ENCODE data around the gene CARNS1. TPM values are rescaled to one million over a fixed set of nuclear protein-coding genes. Genes with fewer than 3 reads are reported as not detected.
A peak's percentile ranks its signal among the peaks of the same experiment; 100 is the strongest.
"Not testable (repeated sequence)": the region's sequence is repeated elsewhere in the genome, so short reads cannot be mapped to it uniquely, and the experiment has no call there.

The CARNS1 gene
- total RNA-seq, 1 experiment from 2014 or later: 0.07 TPM

DNA sequence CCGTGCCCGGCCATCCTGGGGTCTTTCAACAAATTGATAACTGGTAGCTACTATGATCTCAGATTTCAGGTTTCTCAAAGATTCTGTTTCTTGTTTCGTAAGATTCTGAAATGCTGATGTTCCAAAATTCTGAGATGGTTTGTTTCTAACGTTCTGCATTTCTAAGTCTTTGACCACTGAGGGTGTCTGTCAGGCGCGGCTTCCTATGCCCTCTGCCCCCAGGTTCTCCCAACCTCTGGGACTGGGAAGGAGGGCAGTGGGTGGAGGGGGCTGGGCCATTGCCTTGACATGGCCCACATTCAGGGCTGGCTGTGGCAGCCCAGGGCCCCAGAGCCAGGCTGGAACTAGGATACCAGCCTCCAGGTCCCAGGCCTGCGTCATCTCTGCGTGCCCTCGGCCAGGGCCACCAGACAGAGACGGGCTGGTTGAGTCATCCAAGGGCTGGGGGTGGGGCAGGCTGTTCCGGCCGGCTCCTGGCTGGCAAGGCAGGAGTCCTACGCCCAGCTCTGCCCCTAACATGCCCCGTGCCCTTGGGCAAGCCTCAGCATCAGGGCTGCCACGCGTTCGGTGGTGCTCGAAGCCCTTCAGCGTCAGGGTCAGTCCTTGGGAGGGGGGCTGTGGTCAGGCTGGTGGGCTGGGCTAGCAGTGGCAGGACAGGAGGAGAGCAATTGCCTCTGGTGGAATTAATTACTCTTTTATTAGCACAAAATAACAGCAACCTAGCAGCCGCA lies 48.4 kb downstream of the CARNS1 start:
- Mint-ChIP-seq H3K4me1 (ENCODE audit: insufficient read depth, unreplicated experiment) (peaks cover 20% of the 10 kb centered on the region), H3K36me3 (ENCODE audit: insufficient read depth, unreplicated experiment) (peaks cover 13% of the 10 kb centered on the region), H3K9me3 (ENCODE audit: unreplicated experiment) (no peaks in the 10 kb centered on the region), H3K27me3 (ENCODE audit: insufficient read depth, unreplicated experiment) (no peaks in the 10 kb centered on the region), H3K4me3 (ENCODE audit: unreplicated experiment) (peak overlapping the region; percentile 82), H3K27ac (ENCODE audit: low read depth, unreplicated experiment) (peak overlapping the region; percentile 91)
- TF ChIP-seq, protein P1, sequence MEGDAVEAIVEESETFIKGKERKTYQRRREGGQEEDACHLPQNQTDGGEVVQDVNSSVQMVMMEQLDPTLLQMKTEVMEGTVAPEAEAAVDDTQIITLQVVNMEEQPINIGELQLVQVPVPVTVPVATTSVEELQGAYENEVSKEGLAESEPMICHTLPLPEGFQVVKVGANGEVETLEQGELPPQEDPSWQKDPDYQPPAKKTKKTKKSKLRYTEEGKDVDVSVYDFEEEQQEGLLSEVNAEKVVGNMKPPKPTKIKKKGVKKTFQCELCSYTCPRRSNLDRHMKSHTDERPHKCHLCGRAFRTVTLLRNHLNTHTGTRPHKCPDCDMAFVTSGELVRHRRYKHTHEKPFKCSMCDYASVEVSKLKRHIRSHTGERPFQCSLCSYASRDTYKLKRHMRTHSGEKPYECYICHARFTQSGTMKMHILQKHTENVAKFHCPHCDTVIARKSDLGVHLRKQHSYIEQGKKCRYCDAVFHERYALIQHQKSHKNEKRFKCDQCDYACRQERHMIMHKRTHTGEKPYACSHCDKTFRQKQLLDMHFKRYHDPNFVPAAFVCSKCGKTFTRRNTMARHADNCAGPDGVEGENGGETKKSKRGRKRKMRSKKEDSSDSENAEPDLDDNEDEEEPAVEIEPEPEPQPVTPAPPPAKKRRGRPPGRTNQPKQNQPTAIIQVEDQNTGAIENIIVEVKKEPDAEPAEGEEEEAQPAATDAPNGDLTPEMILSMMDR (IDR thresholded peaks at IDR 0.05; ENCODE audit: unreplicated experiment): no peak
- intact Hi-C loops (cut with micrococcal nuclease): loop anchor here (1.0 kb wide), 1 partner anchor 21 kb away; the partner anchor contains the start of gene CORO1B
- ChIA-PET POLR2A (interaction anchor here (0.5 to 3.2 kb wide), 10 partner anchors 17 to 984 kb away, joined by 3 to 19 read pairs (median 4); partner anchors contain the start of genes AIP, DPP3, PPP1CA and RAD9A), CTCF (interaction anchor here (0.6 to 1.0 kb wide), 2 partner anchors 43 to 44 kb away, joined by 3 to 4 read pairs; no protein-coding TSS in a partner anchor)
- DNase-seq (ENCODE audit: unreplicated experiment): peak; percentile 91
- TSS peak; percentile 25 for BruUV-seq (replicated peaks)

DNA sequence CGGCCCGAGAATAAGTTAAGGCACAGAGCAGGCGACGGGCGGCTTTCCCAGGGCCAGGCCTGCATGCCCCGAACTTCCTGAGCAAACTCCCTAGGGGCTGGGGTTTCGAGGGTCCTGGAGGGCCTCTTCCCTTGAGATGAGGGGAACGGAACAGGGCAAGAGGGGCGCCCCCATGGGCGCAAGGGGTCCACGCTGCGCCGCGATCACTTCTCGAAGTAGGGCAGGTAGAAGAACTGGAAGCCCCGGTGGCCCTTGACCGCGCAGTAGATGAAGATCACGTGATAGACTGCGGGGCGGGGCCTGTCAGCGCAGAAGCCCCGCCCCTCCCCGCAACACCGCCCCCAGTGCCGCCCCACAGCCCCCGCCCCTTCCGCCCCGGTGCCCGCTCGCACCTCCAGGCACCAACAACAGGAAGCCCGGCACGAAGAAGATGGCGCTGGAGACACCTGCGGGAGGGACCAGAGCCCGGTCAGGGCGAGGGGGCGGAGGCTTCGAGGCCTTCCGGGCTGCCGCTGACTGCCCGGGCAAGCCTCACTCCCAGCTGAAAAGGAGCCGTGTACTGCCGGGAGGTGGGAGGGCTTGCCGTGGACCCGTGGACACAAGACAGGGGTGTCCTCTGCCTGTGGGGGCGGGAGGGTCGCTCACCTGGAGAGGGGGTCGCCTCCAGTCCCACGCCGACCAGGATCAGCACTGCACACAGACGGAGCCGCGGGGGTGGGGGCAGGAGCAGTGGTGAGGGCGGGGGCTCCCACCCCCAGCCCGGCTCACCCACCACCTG lies 49.1 kb downstream of the CARNS1 start:
- TF ChIP-seq, protein P1 (IDR thresholded peaks at IDR 0.05; ENCODE audit: unreplicated experiment): no peak
- peak; percentile 91 for DNase-seq (ENCODE audit: unreplicated experiment)
- Mint-ChIP-seq H3K27me3 (ENCODE audit: insufficient read depth, unreplicated experiment) (no peaks in the 10 kb centered on the region), H3K4me1 (ENCODE audit: insufficient read depth, unreplicated experiment) (peaks cover 20% of the 10 kb centered on the region), H3K4me3 (ENCODE audit: unreplicated experiment) (peak overlapping the region; percentile 82), H3K9me3 (ENCODE audit: unreplicated experiment) (no peaks in the 10 kb centered on the region), H3K27ac (ENCODE audit: low read depth, unreplicated experiment) (peak overlapping the region; percentile 91), H3K36me3 (ENCODE audit: insufficient read depth, unreplicated experiment) (peaks cover 13% of the 10 kb centered on the region)
- BruUV-seq (replicated peaks): no TSS peak
- ChIA-PET CTCF (interaction anchor here (0.7 to 1.6 kb wide), 4 partner anchors 22 to 48 kb away, joined by 3 to 8 read pairs (median 4); partner anchors contain the start of genes CDK2AP2 and CORO1B), POLR2A (interaction anchor here (0.5 to 3.2 kb wide), 15 partner anchors 17 to 1745 kb away, joined by 3 to 19 read pairs (median 4); partner anchors contain the start of genes AIP, CLCF1, FIBP and GSTP1)
- intact Hi-C loops (cut with micrococcal nuclease): loop anchor here (1.0 kb wide), 1 partner anchor 21 kb away; the partner anchor contains the start of gene CORO1B

DNA sequence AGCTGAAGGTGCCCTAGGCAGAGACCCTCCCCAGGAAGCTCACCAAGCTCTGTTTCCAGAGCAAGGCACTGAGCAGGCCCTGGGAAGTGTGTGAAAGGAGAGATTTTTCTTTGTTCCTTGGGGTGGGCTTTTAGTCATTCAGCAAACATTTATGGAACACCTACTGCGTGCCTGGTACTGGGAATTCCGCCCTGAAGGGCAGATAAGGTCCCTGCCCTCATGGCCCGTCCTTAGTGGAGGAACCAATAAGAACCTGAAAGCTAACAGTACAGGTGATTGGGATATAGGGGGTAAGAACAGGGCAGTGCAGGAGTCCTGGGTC lies 49.7 kb downstream of the CARNS1 start:
- Mint-ChIP-seq H3K27me3 (ENCODE audit: insufficient read depth, unreplicated experiment) (no peaks in the 10 kb centered on the region), H3K27ac (ENCODE audit: low read depth, unreplicated experiment) (peak overlapping the region; percentile 91), H3K36me3 (ENCODE audit: insufficient read depth, unreplicated experiment) (peaks cover 13% of the 10 kb centered on the region), H3K4me1 (ENCODE audit: insufficient read depth, unreplicated experiment) (peaks cover 20% of the 10 kb centered on the region), H3K9me3 (ENCODE audit: unreplicated experiment) (no peaks in the 10 kb centered on the region), H3K4me3 (ENCODE audit: unreplicated experiment) (peak overlapping the region; percentile 82)
- peak; percentile 42 for DNase-seq (ENCODE audit: unreplicated experiment)
- BruUV-seq (replicated peaks): TSS peak; percentile 72
- CTCF ChIA-PET: interaction anchor here (1.0 to 1.6 kb wide), 3 partner anchors 22 to 43 kb away, joined by 3 to 8 read pairs (median 5); partner anchors contain the start of genes CDK2AP2 and CORO1B
- TF ChIP-seq, protein P1 (IDR thresholded peaks at IDR 0.05; ENCODE audit: unreplicated experiment): no peak
- POLR2A ChIA-PET: interaction anchor here (0.5 to 3.2 kb wide), 13 partner anchors 22 to 1746 kb away, joined by 3 to 19 read pairs (median 4); partner anchors contain the start of genes CLCF1, GSTP1, POLD4 and PPP1CA
- intact Hi-C loops (cut with micrococcal nuclease): no loop called here

DNA sequence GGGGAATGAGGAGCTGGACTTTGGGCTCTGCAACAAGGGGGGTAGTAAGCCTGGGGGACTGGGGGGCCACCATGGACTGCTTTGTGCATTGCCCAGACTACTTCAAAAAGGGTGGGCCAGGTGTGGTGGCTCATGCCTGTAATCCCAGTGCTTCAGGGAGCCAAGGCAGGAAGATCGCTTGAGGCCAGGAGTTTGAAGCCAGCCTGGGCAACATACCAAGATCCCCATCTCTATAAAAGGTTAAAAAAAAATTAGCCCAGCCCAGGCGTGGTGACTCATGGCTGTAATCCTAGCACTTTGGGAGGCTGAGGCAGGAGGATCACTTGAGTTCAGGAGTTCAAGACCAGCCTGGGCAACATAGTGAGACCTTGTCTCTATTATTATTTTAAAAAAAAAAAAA lies 50.1 kb downstream of the CARNS1 start:
- BruUV-seq (replicated peaks); intact Hi-C loops (cut with micrococcal nuclease); H3K9me3 Mint-ChIP-seq (ENCODE audit: unreplicated experiment); H3K27me3 Mint-ChIP-seq (ENCODE audit: insufficient read depth, unreplicated experiment): not testable (repeated sequence)
- peak; percentile 76 for DNase-seq (ENCODE audit: unreplicated experiment)
- ChIA-PET POLR2A (interaction anchor here (0.5 to 3.2 kb wide), 12 partner anchors 23 to 1746 kb away, joined by 3 to 19 read pairs (median 4); partner anchors contain the start of genes GSTP1, POLD4, PPP1CA and RAD9A), CTCF (interaction anchor here (0.6 to 1.6 kb wide), 3 partner anchors 41 to 45 kb away, joined by 3 to 8 read pairs (median 5); partner anchors contain the start of gene CDK2AP2)
- H3K27ac Mint-ChIP-seq (ENCODE audit: low read depth, unreplicated experiment): peak overlapping the region; percentile 91
- H3K36me3 Mint-ChIP-seq (ENCODE audit: insufficient read depth, unreplicated experiment): peaks cover 13% of the 10 kb centered on the region
- H3K4me1 Mint-ChIP-seq (ENCODE audit: insufficient read depth, unreplicated experiment): peaks cover 20% of the 10 kb centered on the region
- H3K4me3 Mint-ChIP-seq (ENCODE audit: unreplicated experiment): peak overlapping the region; percentile 82

Measured in MCF 10A (cell line).